Left forelimb (tissue), 1 donor: ENCODE results near the gene NTN3.
"Not testable (repeated sequence)": the region's sequence is repeated elsewhere in the genome, so short reads cannot be mapped to it uniquely, and the experiment has no call there.

Experiments used
- DNase-seq: peaks from one replicate; pipeline ENCODE4 v3.0.0-alpha.2; 2018; ENCODE audit warnings: low spot score

Gene NTN3

DNA sequence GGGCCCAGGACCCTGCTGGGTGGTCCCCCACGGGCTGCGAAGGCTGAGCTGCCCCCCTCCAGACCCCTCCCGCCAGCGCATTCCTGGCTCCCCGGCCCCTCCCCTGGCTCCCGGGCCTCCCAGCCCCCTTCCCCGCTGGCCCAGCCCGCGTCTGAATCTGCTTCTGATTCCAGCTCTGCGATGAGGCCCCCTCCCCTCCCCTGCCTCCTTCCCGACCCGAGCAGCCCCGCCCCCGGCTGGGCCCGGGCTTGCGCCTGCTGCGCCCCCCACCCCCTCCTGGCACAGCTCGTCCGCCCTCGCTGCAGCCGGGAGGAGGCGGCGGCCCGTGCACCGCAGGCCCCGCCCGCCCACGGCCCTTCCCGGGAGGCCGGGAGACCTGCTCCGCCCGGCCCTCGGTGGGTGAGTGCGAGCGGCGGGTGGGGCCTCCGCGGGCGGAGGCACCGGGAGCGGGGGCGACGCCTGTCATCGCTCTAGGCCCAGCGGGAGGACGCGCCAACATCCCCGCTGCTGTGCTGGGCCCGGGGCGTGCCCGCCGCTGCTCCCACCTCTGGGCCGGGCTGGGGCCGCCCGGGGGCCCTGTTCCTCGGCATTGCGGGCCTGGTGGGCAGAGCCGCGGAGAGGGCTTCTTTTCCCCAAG is at the start of gene NTN3:
NTN3 (plus strand) TSS at position 282 of the 637 bp plus-strand sequence. CDS start 405 bp downstream, outside the sequence.
- DNase-seq = peak; percentile 87

GRCh38 chr16:2422123-2422867 is 48.8 kb upstream of the NTN3 start:
- no peak for DNase-seq

- no peak for DNase-seq
Observed at GRCh38 chr16:2424061-2425007, 46.8 kb upstream of the NTN3 start.

DNA sequence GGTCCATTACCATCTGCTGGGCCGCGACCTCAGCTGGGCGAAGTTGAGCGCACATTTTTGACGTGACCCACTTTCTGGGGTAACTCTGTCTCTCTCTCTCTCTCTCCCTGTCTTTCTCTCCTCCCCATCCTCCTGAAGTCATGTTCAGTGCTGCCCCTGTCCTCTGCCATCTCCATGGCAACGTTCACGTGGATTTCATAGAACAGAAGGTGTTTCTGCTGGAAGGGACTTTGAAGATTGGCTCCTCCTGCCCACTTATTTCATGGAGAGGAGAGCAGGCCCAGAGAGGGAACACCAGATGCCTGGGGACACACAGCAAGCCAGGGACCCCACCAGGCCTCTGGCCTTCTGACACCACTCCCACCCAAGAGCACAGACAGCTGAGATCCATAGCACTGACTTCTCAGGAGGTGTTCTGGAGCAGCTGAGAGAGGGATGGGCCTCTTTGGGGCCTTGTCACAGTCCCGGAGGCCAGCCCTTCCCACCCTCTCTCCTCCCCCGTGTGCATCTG is 46.0 kb upstream of the NTN3 start:
- no peak for DNase-seq

DNA sequence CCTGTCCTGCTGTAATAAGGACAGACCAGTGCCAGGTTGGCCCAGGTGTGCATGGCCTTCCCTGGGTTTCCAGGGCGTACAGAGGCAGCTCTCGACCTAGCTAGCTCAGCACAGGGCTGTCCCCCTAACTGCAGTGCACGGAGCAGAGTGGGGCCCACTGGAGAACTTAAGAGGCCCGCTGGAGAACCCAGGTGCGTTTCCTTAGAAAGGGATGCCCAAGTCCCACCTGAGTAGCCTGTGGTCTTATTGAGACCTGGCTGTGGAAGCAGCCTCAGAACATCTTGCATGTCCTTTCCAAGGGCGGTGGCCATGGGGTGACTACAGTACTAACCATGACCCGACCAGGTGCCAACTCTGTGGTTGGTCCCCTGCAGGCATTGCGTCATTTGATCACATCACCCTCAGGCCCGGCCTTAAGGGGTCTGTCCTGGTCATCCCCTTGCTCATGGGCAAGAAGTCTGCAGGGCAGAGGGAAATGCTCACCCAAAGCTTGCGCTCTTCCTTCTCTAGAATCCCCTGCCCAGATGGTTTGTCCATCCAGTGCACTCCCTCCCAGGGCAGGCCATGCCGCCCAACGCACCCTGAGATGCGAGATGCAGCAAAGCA is 45.2 kb upstream of the NTN3 start:
- no peak for DNase-seq

GRCh38 chr16:2426941-2427361 is 44.1 kb upstream of the NTN3 start:
- no peak for DNase-seq

DNA sequence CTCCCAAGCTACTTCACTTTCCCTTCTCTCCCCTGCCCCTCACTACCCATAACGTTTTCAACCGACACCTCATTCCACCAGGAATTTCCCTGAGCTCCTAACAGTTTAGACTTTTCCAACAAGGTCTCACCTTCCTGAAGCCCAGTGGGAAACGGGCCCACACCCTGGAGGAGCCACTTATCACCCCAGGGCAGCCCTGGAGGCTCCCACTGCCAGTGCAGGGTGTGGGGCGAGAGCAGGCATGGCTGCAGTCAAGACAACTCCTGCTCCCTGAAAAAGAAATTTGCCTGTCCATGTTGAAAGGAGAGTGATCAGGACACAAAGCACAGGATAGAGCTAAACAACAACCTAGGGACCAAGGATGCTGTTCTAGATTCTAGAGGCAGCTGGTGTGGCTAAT is 43.6 kb upstream of the NTN3 start:
- no peak for DNase-seq

- DNase-seq = no peak
Observed at GRCh38 chr16:2428051-2428783, 42.9 kb upstream of the NTN3 start.

- no peak for DNase-seq
Observed at GRCh38 chr16:2428784-2429033, 42.4 kb upstream of the NTN3 start.

GRCh38 chr16:2429034-2429770 is 41.9 kb upstream of the NTN3 start, which contains the start of gene CCNF:
Gene CCNF, plus strand, starts transcription at chr16:2429447. Its CDS starts 35 bp downstream, at chr16:2429482.
- peak; percentile 99 for DNase-seq

DNA sequence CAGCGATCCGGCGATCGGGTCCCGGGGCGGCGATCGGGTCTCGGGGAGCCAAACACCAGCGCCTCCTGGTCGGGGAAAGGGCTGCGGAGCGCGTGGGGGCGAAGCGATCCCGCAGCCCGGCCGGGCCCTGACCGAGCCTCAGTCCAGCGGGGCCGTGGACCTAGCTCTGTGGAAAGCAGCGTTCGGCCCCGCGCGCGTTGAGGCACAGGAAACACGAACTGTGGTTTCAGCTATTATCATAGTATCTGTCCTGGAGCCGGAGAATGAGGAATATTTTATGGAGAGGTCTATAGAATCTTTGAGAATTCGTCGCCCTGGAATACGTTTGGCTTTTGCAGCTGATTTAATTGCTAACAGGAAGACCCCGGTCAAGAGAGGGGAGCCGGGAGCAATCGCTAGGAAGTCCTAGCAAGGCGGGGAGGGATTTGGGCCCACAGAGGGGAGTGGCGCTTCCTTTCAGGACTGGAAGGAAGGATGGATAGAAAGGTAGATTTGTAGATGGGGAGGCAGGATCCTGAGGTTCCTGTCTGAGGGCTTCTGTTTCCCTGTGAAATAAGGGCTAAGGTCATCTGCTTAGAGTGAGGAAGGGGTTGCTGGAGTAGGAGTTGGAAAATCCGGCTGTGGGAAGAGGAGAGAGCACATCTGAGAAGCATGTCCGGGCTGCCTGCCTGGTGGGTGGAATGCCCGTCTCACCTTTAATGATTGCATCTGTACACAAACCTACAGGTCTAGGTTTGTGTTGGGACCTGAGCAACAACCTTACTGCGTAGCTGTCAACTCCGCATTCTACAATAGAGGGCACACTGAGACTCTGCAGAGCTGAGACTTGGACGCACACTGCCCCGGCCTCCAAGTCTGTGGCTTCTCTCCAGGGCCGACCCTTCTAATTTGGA is 41.1 kb upstream of the NTN3 start:
- DNase-seq = no peak

DNA sequence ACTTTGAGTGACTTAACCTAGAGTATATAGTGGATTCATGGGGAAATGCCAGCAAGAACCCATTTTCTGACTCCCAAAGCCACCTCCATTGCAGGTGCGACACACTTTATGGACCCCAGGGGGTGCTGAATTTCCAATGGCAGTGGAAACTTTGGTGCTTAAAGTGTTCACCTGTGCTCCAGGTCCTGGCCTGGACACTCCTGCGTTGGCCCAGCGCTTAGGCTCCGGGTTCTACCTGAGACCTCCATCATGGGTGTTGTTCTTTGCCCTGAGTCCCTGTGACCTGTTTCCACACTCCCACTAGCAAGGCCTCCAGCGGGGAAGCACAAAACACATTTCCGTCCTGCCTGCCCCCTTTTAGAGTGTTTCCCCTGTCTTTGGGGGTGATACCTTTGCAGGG is 38.8 kb upstream of the NTN3 start:
- no peak for DNase-seq

DNA sequence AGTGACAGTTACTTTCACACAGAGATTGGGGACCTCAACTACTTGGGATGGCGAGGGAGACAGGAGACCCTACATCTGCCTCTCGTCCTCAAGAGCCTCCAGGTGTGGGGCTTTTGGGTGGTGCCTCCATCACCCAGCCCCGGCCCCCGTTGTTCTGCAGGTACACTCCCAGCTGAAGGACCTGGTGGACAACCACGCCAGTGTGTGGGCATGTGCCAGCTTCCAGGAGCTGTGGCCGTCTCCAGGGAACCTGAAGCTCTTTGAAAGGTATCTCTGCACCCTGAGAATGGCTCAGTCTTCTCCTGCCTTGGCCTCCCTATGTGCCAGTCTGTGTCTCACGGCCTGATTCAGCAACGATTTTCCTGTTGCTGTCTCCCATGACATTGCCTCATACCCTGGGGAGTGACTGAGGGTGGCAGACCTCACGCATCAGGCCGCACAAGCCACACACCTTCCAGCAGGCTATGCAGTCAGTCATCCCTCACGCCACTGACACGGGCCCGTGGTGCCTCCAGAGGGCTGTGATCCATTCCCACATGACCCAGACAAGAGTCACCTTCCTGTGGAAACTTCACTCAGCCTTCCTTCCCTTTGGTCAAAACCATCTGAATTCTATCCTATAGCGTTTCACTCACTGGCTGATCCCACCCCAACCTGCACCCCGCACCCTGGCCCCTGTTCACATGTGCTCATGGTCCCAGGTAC is 38.1 kb upstream of the NTN3 start:
- DNase-seq = no peak

- DNase-seq = not testable (repeated sequence)
Observed at GRCh38 chr16:2435236-2435635, 35.9 kb upstream of the NTN3 start.

- DNase-seq = no peak
Observed at GRCh38 chr16:2436110-2436509, 35.0 kb upstream of the NTN3 start.

GRCh38 chr16:2437032-2437790 is 33.9 kb upstream of the NTN3 start:
- DNase-seq = no peak

- no peak for DNase-seq
Observed at GRCh38 chr16:2438121-2438520, 33.0 kb upstream of the NTN3 start.

DNA sequence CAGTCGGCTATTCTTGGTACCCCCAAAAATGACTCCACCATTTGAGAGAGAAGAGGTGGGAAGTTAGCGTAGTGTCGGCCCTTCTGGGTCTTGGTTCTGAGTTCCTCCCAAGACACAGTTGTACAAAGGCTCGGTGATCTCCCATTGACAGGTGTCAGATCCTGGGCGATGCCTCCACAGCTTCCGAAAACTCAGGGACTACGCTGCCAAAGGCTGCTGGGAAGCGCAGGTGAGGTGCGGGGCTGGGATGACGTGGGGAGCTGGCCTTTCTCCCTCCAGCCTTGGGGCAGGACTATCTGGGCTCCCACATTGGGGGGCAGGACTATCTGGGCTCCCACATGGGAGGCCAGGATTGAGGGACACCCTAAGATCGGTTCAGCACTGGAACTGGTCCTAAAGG is 31.5 kb upstream of the NTN3 start:
- DNase-seq = no peak
